ENCODE measurements around the gene NFKBIE. TPM values are rescaled to one million over a fixed set of nuclear protein-coding genes. Genes with fewer than 3 reads are reported as not detected.
"Not testable (repeated sequence)": the region's sequence is repeated elsewhere in the genome, so short reads cannot be mapped to it uniquely, and the experiment has no call there.

The NFKBIE gene, protein sequence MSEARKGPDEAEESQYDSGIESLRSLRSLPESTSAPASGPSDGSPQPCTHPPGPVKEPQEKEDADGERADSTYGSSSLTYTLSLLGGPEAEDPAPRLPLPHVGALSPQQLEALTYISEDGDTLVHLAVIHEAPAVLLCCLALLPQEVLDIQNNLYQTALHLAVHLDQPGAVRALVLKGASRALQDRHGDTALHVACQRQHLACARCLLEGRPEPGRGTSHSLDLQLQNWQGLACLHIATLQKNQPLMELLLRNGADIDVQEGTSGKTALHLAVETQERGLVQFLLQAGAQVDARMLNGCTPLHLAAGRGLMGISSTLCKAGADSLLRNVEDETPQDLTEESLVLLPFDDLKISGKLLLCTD
- total RNA-seq (2014; rRNA removed; shearing (Covaris generic)) = 2.4 and 4.4 TPM in 2 replicates
- 6.4 and 11.7 TPM in 2 replicates for polyA plus RNA-seq (2014; cell fraction: nucleus; rRNA removed)

DNA sequence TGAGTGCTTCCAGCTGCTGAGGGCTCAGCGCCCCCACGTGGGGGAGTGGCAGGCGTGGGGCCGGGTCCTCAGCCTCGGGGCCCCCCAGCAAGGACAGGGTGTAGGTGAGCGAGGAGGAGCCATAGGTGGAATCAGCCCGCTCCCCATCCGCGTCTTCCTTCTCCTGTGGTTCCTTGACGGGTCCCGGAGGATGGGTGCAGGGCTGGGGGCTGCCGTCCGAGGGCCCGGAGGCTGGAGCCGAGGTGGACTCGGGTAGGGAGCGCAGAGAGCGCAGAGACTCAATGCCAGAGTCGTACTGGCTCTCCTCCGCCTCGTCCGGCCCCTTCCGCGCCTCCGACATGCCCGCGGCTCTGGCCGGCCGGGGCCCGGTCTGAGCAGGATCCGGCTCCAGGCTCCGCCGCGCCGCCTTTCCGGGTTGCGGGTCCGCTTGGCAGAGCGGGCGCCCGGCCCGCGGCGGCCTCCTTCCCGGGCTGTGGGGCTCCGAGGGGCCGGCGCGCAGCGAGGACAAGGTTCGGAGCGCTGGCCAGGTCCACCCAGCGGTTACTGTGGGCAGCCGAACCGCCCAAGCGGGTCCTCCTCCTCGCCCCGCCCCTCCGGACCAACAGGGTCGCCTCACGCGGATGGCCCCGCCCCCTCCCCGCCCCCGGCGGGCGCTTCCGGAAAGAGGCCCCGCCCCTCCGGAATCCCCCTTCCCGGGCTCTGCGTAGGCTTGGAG lies at the start of gene NFKBIE:
NFKBIE (minus strand) TSS at position 545 of the 715 bp plus-strand sequence; CDS start at position 340, 205 bp downstream.
- peak; percentile 69 for DNase-seq (ENCODE audit: extremely low read depth, low read depth)

DNA sequence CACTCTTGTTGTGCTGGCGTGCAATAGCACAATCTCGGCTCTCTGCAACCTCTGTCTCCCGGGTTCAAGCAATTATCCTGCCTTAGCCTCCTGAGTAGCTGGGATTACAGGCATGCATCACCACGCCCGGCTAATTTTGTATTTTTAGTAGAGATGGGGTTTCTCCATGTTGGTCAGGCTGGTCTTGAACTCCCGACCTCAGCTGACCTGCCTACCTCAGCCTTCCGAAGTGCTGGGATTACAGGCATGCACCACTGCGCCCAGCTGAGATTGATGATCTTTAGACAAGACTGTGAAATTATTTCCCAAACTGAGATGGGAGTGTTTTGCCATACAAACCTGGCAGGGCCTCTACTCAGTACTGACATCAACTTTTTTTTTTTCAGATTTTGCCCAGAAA lies 49.3 kb upstream of the NFKBIE start:
- not testable (repeated sequence) for DNase-seq (ENCODE audit: extremely low read depth, low read depth)

GRCh38 chr6:44312901-44313788 lies 47.8 kb upstream of the NFKBIE start, which contains the start of gene AARS2:
Gene AARS2, minus strand, starts transcription at chr6:44313347. Its CDS starts 24 bp downstream, at chr6:44313323.
- DNase-seq (ENCODE audit: extremely low read depth, low read depth) = peak; percentile 79

GRCh38 chr6:44311767-44312166 lies 46.4 kb upstream of the NFKBIE start:
- no peak for DNase-seq (ENCODE audit: extremely low read depth, low read depth)

- DNase-seq (ENCODE audit: extremely low read depth, low read depth) = no peak
Observed at GRCh38 chr6:44311304-44311703, 46.0 kb upstream of the NFKBIE start.

DNA sequence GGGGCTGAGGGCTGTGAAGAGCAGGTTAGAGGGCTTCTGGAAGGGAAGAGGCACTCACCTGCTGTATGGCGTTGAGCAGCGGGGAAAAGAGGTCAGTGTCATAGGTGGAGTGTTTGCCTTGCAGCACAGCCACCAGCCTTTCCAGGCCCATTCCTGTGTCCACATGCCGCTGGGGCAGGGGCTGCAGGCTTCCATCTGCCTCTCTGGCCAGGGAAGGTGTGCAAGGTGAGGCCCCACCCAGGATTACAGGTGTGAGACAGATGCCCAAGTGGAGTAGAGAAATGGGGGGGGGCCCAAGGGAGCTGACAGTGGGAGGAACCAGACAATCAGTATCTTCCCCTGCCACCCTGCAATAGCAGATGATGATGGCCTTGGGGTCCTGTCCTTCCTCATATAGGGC lies 44.9 kb upstream of the NFKBIE start:
- DNase-seq (ENCODE audit: extremely low read depth, low read depth) = no peak

GRCh38 chr6:44309631-44310030 lies 44.3 kb upstream of the NFKBIE start:
- no peak for DNase-seq (ENCODE audit: extremely low read depth, low read depth)

DNA sequence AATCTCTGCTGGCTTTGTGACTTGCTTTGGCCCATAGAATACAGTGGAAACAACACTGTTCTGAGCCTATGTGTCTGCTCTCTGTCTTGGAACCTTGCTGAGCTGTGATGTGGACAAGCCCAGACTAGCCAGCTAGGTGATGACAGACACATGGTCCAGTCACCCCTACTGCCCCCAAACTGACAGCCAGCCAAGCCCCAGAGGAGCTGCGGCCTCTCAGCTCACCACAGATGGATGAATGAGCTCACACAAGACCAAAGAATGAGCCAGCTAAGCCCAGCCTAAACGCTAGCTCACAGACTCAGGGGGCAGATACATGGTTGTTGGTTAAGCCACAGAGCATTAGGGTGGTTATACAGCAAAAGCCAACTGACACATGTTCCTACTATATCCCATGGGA lies 43.7 kb upstream of the NFKBIE start:
- no peak for DNase-seq (ENCODE audit: extremely low read depth, low read depth)

DNA sequence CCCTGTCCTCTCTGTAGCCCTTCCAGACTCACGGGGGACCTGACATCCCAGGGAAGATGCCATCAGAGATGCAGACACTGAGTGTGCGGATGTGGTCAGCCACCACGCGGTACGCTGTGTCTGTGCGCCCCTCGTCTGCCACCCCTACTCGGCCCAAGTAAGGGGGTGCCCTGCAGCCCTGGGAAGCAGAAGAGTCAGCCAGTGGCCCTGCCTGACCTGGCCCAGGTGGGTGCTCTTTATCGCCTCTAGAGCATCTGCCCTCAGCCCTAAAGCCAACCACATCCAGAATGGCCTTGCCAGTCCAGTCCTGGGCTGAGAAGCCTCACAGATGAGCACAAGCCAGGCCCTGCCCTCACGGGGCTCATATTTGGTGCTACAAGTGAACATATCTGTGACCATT lies 41.9 kb upstream of the NFKBIE start:
- no peak for DNase-seq (ENCODE audit: extremely low read depth, low read depth)

- no peak for DNase-seq (ENCODE audit: extremely low read depth, low read depth)
Observed at GRCh38 chr6:44306710-44307109, 41.4 kb upstream of the NFKBIE start.

DNA sequence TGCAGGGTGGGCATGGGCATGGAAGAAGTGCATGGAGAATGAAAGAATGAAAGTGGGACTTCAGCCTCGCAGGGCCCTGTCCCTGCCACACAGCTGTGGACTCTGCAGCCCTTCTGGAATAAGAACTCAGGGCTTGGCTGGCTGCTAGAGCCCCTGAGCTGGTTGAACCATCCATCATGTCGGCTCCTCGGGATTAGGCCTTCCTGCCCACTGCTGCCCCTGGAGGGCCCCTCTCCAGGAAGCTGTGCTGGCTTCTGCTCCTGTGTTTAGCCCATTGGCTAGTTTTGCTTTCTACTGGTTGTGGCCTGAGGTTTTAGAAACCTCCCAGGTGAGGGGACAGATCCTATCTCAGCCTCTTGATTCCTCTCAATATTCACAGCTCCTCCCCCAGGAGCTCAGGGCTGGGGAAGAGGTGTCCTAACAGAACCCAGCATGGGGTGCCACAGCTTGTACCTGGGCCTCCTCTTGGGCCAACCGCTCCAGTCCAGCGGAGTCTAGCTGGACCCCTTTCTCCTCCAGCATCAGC lies 39.9 kb upstream of the NFKBIE start:
- DNase-seq (ENCODE audit: extremely low read depth, low read depth) = no peak

DNA sequence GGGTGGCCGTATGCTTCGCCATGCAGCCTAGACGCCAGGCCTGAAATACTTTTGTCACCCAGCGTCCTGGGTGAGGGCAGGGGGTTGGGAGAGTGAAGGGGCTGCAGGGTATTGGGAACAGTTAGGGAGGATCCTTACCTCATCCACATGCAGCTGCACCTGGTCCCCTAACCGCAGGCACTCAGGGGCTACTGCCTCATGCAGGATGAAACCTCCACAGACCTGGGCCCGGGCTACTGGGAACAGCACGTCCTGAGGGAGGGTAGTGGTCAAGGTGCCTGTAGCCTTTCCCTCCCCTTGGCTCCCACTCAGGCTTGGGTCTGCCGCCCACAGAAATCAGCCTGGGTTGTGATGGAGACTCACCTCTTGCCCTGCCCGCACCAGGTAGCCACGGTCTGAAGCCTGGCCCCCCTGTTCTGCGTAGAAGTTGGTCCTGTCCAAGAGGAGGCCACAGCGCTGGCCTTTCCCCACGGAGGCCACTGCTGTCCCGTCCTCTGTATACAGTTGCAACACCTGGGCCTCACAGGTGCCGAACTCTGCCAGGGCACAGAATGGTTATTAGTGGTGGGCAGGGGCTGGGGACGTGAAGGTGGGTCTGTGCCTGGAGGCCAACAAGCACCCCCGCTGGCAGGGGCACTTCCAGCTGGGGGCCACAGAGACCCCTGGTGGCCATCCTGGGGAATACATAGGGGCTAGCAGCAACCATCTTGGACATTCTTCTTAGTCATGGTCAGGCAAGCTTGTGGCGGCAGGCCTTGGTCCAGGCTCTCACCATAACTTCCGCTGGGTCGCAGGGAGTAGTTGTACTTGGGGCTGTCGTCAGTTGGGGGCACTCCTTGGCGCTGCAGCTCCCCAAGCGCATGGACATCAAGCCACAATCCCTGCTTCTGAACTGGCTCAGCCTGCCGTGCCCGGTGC lies 39.2 kb upstream of the NFKBIE start:
- no peak for DNase-seq (ENCODE audit: extremely low read depth, low read depth)

- no peak for DNase-seq (ENCODE audit: extremely low read depth, low read depth)
Observed at GRCh38 chr6:44303842-44304241, 38.5 kb upstream of the NFKBIE start.

DNA sequence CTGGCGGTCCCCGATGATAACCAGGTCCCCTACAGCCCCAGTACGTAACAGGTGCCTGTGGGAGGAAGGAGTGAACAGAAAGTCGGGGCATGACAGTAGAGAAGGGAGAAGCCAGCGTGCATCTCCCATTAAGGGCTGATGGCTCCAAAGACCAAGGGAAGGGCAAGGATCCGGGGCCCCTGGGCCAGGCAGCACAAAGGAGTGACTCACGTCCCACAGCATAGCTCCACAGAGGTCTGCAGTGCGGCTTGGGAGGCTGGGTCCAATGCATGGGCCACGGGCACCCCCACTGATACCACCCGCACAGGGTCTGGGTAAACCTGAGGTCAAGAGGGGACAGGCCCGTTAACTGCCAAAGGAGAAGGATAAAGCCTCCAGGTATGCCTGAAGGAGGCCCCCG lies 37.5 kb upstream of the NFKBIE start:
- no peak for DNase-seq (ENCODE audit: extremely low read depth, low read depth)

GRCh38 chr6:44301782-44302564 lies 36.6 kb upstream of the NFKBIE start:
- DNase-seq (ENCODE audit: extremely low read depth, low read depth) = no peak

GRCh38 chr6:44301106-44301505 lies 35.8 kb upstream of the NFKBIE start:
- no peak for DNase-seq (ENCODE audit: extremely low read depth, low read depth)

DNA sequence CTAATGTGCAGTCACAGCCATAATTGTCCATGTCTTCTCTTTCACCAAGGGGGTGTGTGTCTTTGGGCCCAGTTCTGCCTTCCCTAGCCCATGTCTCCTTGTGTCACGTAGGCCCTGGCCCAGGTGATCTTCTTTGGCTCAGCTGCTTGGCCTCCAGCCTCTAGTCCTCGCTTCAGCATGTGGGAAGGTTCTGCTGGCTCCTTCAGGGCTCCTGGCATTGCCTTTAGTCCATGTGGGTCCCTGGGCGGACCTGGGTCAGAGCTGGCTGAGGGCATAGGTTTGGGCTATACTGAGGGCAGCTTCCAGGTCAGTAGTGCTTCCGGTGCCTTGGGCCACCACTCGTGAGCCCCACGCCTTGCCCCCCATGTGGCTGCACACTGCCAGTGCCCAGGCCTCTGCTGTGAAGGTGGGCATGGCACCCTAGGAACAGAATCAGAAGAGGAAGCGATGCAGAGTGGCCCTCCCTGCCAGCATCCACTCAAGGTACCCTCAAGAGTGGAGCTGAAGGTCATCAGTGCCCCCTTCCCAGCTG lies 35.0 kb upstream of the NFKBIE start:
- no peak for DNase-seq (ENCODE audit: extremely low read depth, low read depth)

DNA sequence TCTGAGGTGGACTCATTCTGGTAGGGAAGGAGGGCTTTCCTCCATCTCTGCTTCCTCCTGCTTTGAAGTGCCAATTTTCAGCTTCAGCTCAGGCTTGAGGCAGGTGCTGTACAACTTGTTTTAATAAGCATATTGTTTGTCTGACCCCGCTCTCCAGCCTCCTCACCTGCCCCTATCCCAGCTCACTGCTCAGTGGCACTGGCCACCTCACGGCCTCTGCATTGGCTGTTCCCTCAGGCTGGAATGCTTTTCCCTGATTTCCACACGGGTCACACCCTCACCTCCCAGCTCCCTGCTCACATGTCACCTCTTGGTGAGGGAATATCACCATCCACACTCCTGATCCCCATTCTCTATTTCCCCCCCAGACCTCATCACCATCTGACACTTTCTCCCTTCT lies 33.5 kb upstream of the NFKBIE start:
- no peak for DNase-seq (ENCODE audit: extremely low read depth, low read depth)

All from NCI-H460 (cell line).